ENCODE data around the gene GOSR1.
"Not testable (repeated sequence)": the region's sequence is repeated elsewhere in the genome, so short reads cannot be mapped to it uniquely, and the experiment has no call there.

The GOSR1 gene

GRCh38 chr17:30520882-30521281, 43.7 kb downstream of the GOSR1 start:
- Histone ChIP-seq H3K4me1 (ENCODE audit: control insufficient read depth, insufficient read depth, low read length, poor library complexity, severe bottlenecking) (no peaks in the 10 kb centered on the region), H3K27ac (ENCODE audit: insufficient read depth, low read length, poor library complexity, severe bottlenecking) (no peak overlapping the region), H3K9me3 (ENCODE audit: control insufficient read depth, low read length) (no peaks in the 10 kb centered on the region), H3K4me3 (ENCODE audit: insufficient read depth, low read depth, low read length, poor library complexity, severe bottlenecking) (no peak overlapping the region), H3K36me3 (ENCODE audit: control insufficient read depth, insufficient read depth, low read length) (peaks cover 35% of the 10 kb centered on the region), H3K27me3 (replicated peaks; ENCODE audit: control insufficient read depth, insufficient read depth, low read length, poor library complexity, severe bottlenecking) (no peaks in the 10 kb centered on the region)
- DNase-seq = no peak

GRCh38 chr17:30521766-30522165, 44.6 kb downstream of the GOSR1 start:
- H3K4me1 ChIP-seq (ENCODE audit: control insufficient read depth, insufficient read depth, low read length, poor library complexity, severe bottlenecking) = no peaks in the 10 kb centered on the region
- no peaks in the 10 kb centered on the region for H3K27me3 ChIP-seq (replicated peaks; ENCODE audit: control insufficient read depth, insufficient read depth, low read length, poor library complexity, severe bottlenecking)
- peaks cover 30% of the 10 kb centered on the region for H3K36me3 ChIP-seq (ENCODE audit: control insufficient read depth, insufficient read depth, low read length)
- H3K9me3 ChIP-seq (ENCODE audit: control insufficient read depth, low read length) = no peaks in the 10 kb centered on the region
- DNase-seq = no peak
- no peak overlapping the region for H3K27ac ChIP-seq (ENCODE audit: insufficient read depth, low read length, poor library complexity, severe bottlenecking)
- no peak overlapping the region for H3K4me3 ChIP-seq (ENCODE audit: insufficient read depth, low read depth, low read length, poor library complexity, severe bottlenecking)

- peaks cover 30% of the 10 kb centered on the region for H3K36me3 ChIP-seq (ENCODE audit: control insufficient read depth, insufficient read depth, low read length)
- not testable (repeated sequence) for H3K4me3 ChIP-seq (ENCODE audit: insufficient read depth, low read depth, low read length, poor library complexity, severe bottlenecking); H3K9me3 ChIP-seq (ENCODE audit: control insufficient read depth, low read length); H3K27me3 ChIP-seq (replicated peaks; ENCODE audit: control insufficient read depth, insufficient read depth, low read length, poor library complexity, severe bottlenecking); H3K4me1 ChIP-seq (ENCODE audit: control insufficient read depth, insufficient read depth, low read length, poor library complexity, severe bottlenecking); H3K27ac ChIP-seq (ENCODE audit: insufficient read depth, low read length, poor library complexity, severe bottlenecking); DNase-seq
Observed at GRCh38 chr17:30523236-30523635, 46.0 kb downstream of the GOSR1 start.

GRCh38 chr17:30524847-30525246, 47.6 kb downstream of the GOSR1 start:
- H3K9me3 ChIP-seq (ENCODE audit: control insufficient read depth, low read length) = no peaks in the 10 kb centered on the region
- H3K4me3 ChIP-seq (ENCODE audit: insufficient read depth, low read depth, low read length, poor library complexity, severe bottlenecking) = no peak overlapping the region
- no peaks in the 10 kb centered on the region for H3K4me1 ChIP-seq (ENCODE audit: control insufficient read depth, insufficient read depth, low read length, poor library complexity, severe bottlenecking)
- no peak for DNase-seq
- peaks cover 18% of the 10 kb centered on the region for H3K36me3 ChIP-seq (ENCODE audit: control insufficient read depth, insufficient read depth, low read length)
- H3K27ac ChIP-seq (ENCODE audit: insufficient read depth, low read length, poor library complexity, severe bottlenecking) = no peak overlapping the region
- H3K27me3 ChIP-seq (replicated peaks; ENCODE audit: control insufficient read depth, insufficient read depth, low read length, poor library complexity, severe bottlenecking) = no peaks in the 10 kb centered on the region

- H3K4me3 ChIP-seq (ENCODE audit: insufficient read depth, low read depth, low read length, poor library complexity, severe bottlenecking) = no peak overlapping the region
- DNase-seq = no peak
- H3K36me3 ChIP-seq (ENCODE audit: control insufficient read depth, insufficient read depth, low read length) = peaks cover 13% of the 10 kb centered on the region
- H3K9me3 ChIP-seq (ENCODE audit: control insufficient read depth, low read length) = no peaks in the 10 kb centered on the region
- H3K27me3 ChIP-seq (replicated peaks; ENCODE audit: control insufficient read depth, insufficient read depth, low read length, poor library complexity, severe bottlenecking) = no peaks in the 10 kb centered on the region
- H3K27ac ChIP-seq (ENCODE audit: insufficient read depth, low read length, poor library complexity, severe bottlenecking) = no peak overlapping the region
- H3K4me1 ChIP-seq (ENCODE audit: control insufficient read depth, insufficient read depth, low read length, poor library complexity, severe bottlenecking) = no peaks in the 10 kb centered on the region
Observed at GRCh38 chr17:30526401-30526800, 49.2 kb downstream of the GOSR1 start.

- H3K27me3 ChIP-seq (replicated peaks; ENCODE audit: control insufficient read depth, insufficient read depth, low read length, poor library complexity, severe bottlenecking); H3K36me3 ChIP-seq (ENCODE audit: control insufficient read depth, insufficient read depth, low read length); H3K27ac ChIP-seq (ENCODE audit: insufficient read depth, low read length, poor library complexity, severe bottlenecking); H3K9me3 ChIP-seq (ENCODE audit: control insufficient read depth, low read length); H3K4me1 ChIP-seq (ENCODE audit: control insufficient read depth, insufficient read depth, low read length, poor library complexity, severe bottlenecking); H3K4me3 ChIP-seq (ENCODE audit: insufficient read depth, low read depth, low read length, poor library complexity, severe bottlenecking); DNase-seq: not testable (repeated sequence)
Observed at GRCh38 chr17:30528701-30529100, 51.5 kb downstream of the GOSR1 start.

GRCh38 chr17:30530346-30531025, 53.3 kb downstream of the GOSR1 start:
- no peaks in the 10 kb centered on the region for H3K4me1 ChIP-seq (ENCODE audit: control insufficient read depth, insufficient read depth, low read length, poor library complexity, severe bottlenecking)
- H3K27ac ChIP-seq (ENCODE audit: insufficient read depth, low read length, poor library complexity, severe bottlenecking) = no peak overlapping the region
- no peak for DNase-seq
- H3K9me3 ChIP-seq (ENCODE audit: control insufficient read depth, low read length) = no peaks in the 10 kb centered on the region
- H3K4me3 ChIP-seq (ENCODE audit: insufficient read depth, low read depth, low read length, poor library complexity, severe bottlenecking) = no peak overlapping the region
- no peaks in the 10 kb centered on the region for H3K27me3 ChIP-seq (replicated peaks; ENCODE audit: control insufficient read depth, insufficient read depth, low read length, poor library complexity, severe bottlenecking)
- no peaks in the 10 kb centered on the region for H3K36me3 ChIP-seq (ENCODE audit: control insufficient read depth, insufficient read depth, low read length)

GRCh38 chr17:30532871-30533270, 55.7 kb downstream of the GOSR1 start:
- Histone ChIP-seq H3K27ac (ENCODE audit: insufficient read depth, low read length, poor library complexity, severe bottlenecking) (no peak overlapping the region), H3K9me3 (ENCODE audit: control insufficient read depth, low read length) (no peaks in the 10 kb centered on the region), H3K36me3 (ENCODE audit: control insufficient read depth, insufficient read depth, low read length) (no peaks in the 10 kb centered on the region), H3K27me3 (replicated peaks; ENCODE audit: control insufficient read depth, insufficient read depth, low read length, poor library complexity, severe bottlenecking) (no peaks in the 10 kb centered on the region), H3K4me3 (ENCODE audit: insufficient read depth, low read depth, low read length, poor library complexity, severe bottlenecking) (no peak overlapping the region), H3K4me1 (ENCODE audit: control insufficient read depth, insufficient read depth, low read length, poor library complexity, severe bottlenecking) (no peaks in the 10 kb centered on the region)
- no peak for DNase-seq

GRCh38 chr17:30534298-30534697, 57.1 kb downstream of the GOSR1 start:
- no peak overlapping the region for H3K27ac ChIP-seq (ENCODE audit: insufficient read depth, low read length, poor library complexity, severe bottlenecking)
- H3K4me3 ChIP-seq (ENCODE audit: insufficient read depth, low read depth, low read length, poor library complexity, severe bottlenecking) = no peak overlapping the region
- no peak for DNase-seq
- no peaks in the 10 kb centered on the region for H3K36me3 ChIP-seq (ENCODE audit: control insufficient read depth, insufficient read depth, low read length)
- H3K4me1 ChIP-seq (ENCODE audit: control insufficient read depth, insufficient read depth, low read length, poor library complexity, severe bottlenecking) = no peaks in the 10 kb centered on the region
- H3K27me3 ChIP-seq (replicated peaks; ENCODE audit: control insufficient read depth, insufficient read depth, low read length, poor library complexity, severe bottlenecking) = no peaks in the 10 kb centered on the region
- H3K9me3 ChIP-seq (ENCODE audit: control insufficient read depth, low read length) = no peaks in the 10 kb centered on the region

- no peaks in the 10 kb centered on the region for H3K4me1 ChIP-seq (ENCODE audit: control insufficient read depth, insufficient read depth, low read length, poor library complexity, severe bottlenecking)
- no peak overlapping the region for H3K4me3 ChIP-seq (ENCODE audit: insufficient read depth, low read depth, low read length, poor library complexity, severe bottlenecking)
- H3K9me3 ChIP-seq (ENCODE audit: control insufficient read depth, low read length) = no peaks in the 10 kb centered on the region
- no peaks in the 10 kb centered on the region for H3K36me3 ChIP-seq (ENCODE audit: control insufficient read depth, insufficient read depth, low read length)
- no peaks in the 10 kb centered on the region for H3K27me3 ChIP-seq (replicated peaks; ENCODE audit: control insufficient read depth, insufficient read depth, low read length, poor library complexity, severe bottlenecking)
- no peak overlapping the region for H3K27ac ChIP-seq (ENCODE audit: insufficient read depth, low read length, poor library complexity, severe bottlenecking)
- DNase-seq = no peak
Observed at GRCh38 chr17:30534938-30535921, 58.0 kb downstream of the GOSR1 start.

All from effector memory CD4-positive, alpha-beta T cell (primary cell).